Fibroblast of lung (primary cell): ENCODE measurements around the gene DIP2C. TPM values are rescaled to one million over a fixed set of nuclear protein-coding genes. Genes with fewer than 3 reads are reported as not detected.

ENCODE experiments used
- DNase-seq, 2 donors: peaks; one replicate each; pipeline versions ENCODE4 v3.0.0 to v3.0.0-alpha.2; 2010; ENCODE audit warnings: low read depth in 2 of 2
- H2AFZ ChIP-seq: 2 replicates; pipeline ENCODE4 v1.5.1; 2012; ENCODE audit warnings: low read length, control low read depth, inconsistent platforms
- H3K27ac ChIP-seq: 2 replicates; pipeline ENCODE4 v1.5.1; 2011; ENCODE audit warnings: low read length, control low read depth; ENCODE audit not compliant: insufficient read depth
- H3K27me3 ChIP-seq: 2 replicates; pipeline ENCODE4 v1.5.1; 2011; ENCODE audit warnings: mild to moderate bottlenecking, low read length; ENCODE audit not compliant: control insufficient read depth, insufficient read depth
- H3K36me3 ChIP-seq: 2 replicates; pipeline ENCODE4 v1.5.1; 2011; ENCODE audit warnings: low read length; ENCODE audit not compliant: control insufficient read depth, insufficient read depth
- H3K4me1 ChIP-seq: 2 replicates; pipeline ENCODE4 v1.5.1; 2011; ENCODE audit warnings: low read length; ENCODE audit not compliant: control insufficient read depth, insufficient read depth; ENCODE audit errors: extremely low read depth
- H3K4me2 ChIP-seq: 2 replicates; pipeline ENCODE4 v1.5.1; 2011; ENCODE audit warnings: low read length, control low read depth; ENCODE audit not compliant: insufficient read depth; ENCODE audit errors: extremely low read depth
- H3K4me3 ChIP-seq, 4 experiments: fragments of 200-600 bp in 1 of 4; sonication (generic) in 1 of 4; replicated peaks in 1 of 4; 2 replicates each; pipeline ENCODE4 v1.5.1; 2011 to 2016; ENCODE audit warnings: low read length in 4 of 4, low read depth in 3 of 4, mild to moderate bottlenecking in 3 of 4, control low read depth in 2 of 4, inconsistent platforms in 1 of 4, mixed read lengths in 1 of 4; ENCODE audit not compliant: insufficient read depth in 1 of 4; ENCODE audit errors: control extremely low read depth in 1 of 4
- H3K79me2 ChIP-seq: 2 replicates; pipeline ENCODE4 v1.5.1; 2012; ENCODE audit warnings: mild to moderate bottlenecking, low read length, inconsistent platforms; ENCODE audit not compliant: control insufficient read depth, insufficient read depth
- H3K9ac ChIP-seq: 2 replicates; pipeline ENCODE4 v1.5.1; 2011; ENCODE audit warnings: mild to moderate bottlenecking, low read length, control low read depth; ENCODE audit not compliant: insufficient read depth
- H3K9me3 ChIP-seq: 2 replicates; pipeline ENCODE4 v1.5.1; 2012; ENCODE audit warnings: low read depth, low read length; ENCODE audit not compliant: control insufficient read depth, insufficient read depth
- H4K20me1 ChIP-seq: 2 replicates; pipeline ENCODE4 v1.5.1; 2011; ENCODE audit warnings: low read length; ENCODE audit not compliant: control insufficient read depth, insufficient read depth; ENCODE audit errors: extremely low read depth
- EZH2 ChIP-seq: IDR thresholded peaks from 2 replicates; pipeline ENCODE4 v1.5.1; 2012; ENCODE audit warnings: low read length, control low read depth, mild to moderate bottlenecking; ENCODE audit errors: missing control alignments
- polyA plus RNA-seq, 2 donors: library from polyadenylated mRNA; depleted of rRNA in 1 of 2; stranded (reverse) in 1 of 2; unstranded in 1 of 2; fragments of >200 nt; gene quantifications; 2 replicates each; pipeline ENCODE4 v1.2.1, GENCODE V29; 2011 to 2012; ENCODE audit warnings: missing spikeins in 1 of 2
- total RNA-seq: library from RNA; depleted of rRNA; stranded (reverse); fragments of >200 nt; gene quantifications from 2 replicates; pipeline ENCODE4 v1.2.1, GENCODE V29; 2014
- TF ChIP-seq, protein P1 (sequence below), 2 donors: IDR thresholded peaks in 1 of 2; conservative IDR thresholded peaks in 1 of 2; 1 replicate in 1 of 2; 2 replicates in 1 of 2; pipeline ENCODE4 v1.5.1; 2011 to 2012; ENCODE audit warnings: low read length in 2 of 2, control low read depth in 1 of 2, inconsistent platforms in 1 of 2, low read depth in 1 of 2, mild to moderate bottlenecking in 1 of 2

The DIP2C gene
- total and polyA plus RNA-seq, 2 donors (not counting 1 experiment from before 2014, with no cell fraction given): 10.7 to 18.3 TPM

- no peak for TF ChIP-seq EZH2
- TF ChIP-seq, protein P1, sequence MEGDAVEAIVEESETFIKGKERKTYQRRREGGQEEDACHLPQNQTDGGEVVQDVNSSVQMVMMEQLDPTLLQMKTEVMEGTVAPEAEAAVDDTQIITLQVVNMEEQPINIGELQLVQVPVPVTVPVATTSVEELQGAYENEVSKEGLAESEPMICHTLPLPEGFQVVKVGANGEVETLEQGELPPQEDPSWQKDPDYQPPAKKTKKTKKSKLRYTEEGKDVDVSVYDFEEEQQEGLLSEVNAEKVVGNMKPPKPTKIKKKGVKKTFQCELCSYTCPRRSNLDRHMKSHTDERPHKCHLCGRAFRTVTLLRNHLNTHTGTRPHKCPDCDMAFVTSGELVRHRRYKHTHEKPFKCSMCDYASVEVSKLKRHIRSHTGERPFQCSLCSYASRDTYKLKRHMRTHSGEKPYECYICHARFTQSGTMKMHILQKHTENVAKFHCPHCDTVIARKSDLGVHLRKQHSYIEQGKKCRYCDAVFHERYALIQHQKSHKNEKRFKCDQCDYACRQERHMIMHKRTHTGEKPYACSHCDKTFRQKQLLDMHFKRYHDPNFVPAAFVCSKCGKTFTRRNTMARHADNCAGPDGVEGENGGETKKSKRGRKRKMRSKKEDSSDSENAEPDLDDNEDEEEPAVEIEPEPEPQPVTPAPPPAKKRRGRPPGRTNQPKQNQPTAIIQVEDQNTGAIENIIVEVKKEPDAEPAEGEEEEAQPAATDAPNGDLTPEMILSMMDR (conservative IDR thresholded peaks at IDR 0.05 in 1 of 2, IDR thresholded peaks at IDR 0.05 in 1 of 2; ENCODE audit: low read depth in 1 of 2, low read length in 2 of 2): no peak
- Histone ChIP-seq H2AFZ (no peak overlapping the region), H3K27me3 (no peaks in the 10 kb centered on the region), H3K27ac (no peak overlapping the region), H3K4me3 (no peak overlapping the region), H4K20me1 (no peaks in the 10 kb centered on the region), H3K9ac (no peak overlapping the region), H3K4me1 (no peaks in the 10 kb centered on the region), H3K79me2 (peaks cover 33% of the 10 kb centered on the region), H3K36me3 (no peaks in the 10 kb centered on the region), H3K4me2 (peak overlapping the region; percentile 52), H3K9me3 (no peaks in the 10 kb centered on the region)
- DNase-seq: no peak
Observed at GRCh38 chr10:605632-606325, 83.7 kb downstream of the DIP2C start.

DNA sequence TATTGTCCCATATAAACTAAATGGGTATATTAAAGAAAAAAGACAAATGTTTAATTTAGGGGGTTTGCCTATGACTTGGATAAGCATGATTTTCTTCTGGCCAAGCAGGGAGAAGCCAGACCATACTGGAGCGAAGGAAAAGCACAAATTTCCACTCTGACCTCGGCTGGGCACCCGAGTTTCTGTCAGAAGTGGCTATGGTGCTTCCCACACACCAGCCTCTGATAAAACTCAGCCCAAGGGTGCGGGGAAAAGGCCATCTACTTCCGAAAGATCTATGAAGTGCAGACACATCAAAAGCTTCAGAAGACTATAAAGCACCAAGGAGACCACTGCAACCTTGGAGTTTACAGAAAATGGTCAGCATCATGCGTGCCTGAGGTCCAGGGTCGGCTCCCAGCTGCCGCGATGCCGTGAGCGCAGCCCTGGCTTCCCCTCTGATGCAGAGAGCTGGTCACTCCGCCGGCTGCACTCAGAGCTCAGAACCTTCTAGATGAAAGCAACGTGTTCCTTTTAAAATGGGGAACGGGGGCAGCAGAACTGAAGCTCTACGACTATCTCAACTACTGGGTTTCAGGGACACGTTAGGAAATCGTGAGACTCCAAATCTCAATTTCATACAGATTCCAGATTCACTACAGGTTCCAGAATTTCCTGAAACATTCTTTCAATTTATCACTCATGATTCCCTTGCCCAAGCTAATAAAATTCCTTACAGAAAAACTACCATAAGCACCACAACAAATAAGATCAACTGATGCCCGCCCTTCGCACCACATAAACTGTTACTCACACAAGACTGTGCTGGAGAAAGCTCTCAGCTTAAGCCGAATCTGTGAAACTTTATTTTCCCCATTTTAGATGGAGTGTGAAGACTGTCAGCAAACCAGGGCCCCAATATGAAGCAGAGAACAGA, 84.5 kb downstream of the DIP2C start:
- H3K4me1 ChIP-seq: no peaks in the 10 kb centered on the region
- H3K9ac ChIP-seq: no peak overlapping the region
- peaks cover 36% of the 10 kb centered on the region for H3K79me2 ChIP-seq
- no peak overlapping the region for H3K4me3 ChIP-seq
- no peaks in the 10 kb centered on the region for H3K9me3 ChIP-seq
- H3K36me3 ChIP-seq: no peaks in the 10 kb centered on the region
- peak overlapping the region; percentile 52 for H3K4me2 ChIP-seq
- no peaks in the 10 kb centered on the region for H4K20me1 ChIP-seq
- DNase-seq: no peak
- no peak overlapping the region for H2AFZ ChIP-seq
- no peak overlapping the region for H3K27ac ChIP-seq
- no peak for TF ChIP-seq EZH2
- TF ChIP-seq, protein P1 (conservative IDR thresholded peaks at IDR 0.05 in 1 of 2, IDR thresholded peaks at IDR 0.05 in 1 of 2; ENCODE audit: low read depth in 1 of 2, low read length in 2 of 2): no peak
- no peaks in the 10 kb centered on the region for H3K27me3 ChIP-seq

DNA sequence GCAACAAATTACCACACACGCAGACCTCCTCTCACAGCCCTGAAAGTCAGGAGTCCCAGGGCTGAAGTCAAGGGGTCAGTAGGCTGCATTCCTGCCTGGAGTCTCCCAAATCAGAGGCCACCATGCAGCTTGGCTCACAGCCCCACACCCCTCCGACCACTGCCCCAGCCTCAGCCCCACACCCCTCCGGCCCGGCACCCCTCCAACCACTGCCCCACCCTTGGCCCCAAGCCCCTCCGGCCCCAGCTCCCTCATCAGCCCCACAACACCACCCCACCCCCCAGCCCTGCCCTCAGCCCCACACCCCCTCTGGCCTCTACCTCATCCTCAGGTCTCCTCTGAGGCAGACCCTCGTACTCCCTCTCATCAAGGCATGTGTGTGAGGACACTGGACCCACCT, 85.7 kb downstream of the DIP2C start:
- Histone ChIP-seq H4K20me1 (no peaks in the 10 kb centered on the region), H2AFZ (no peak overlapping the region), H3K4me3 (no peak overlapping the region), H3K9ac (no peak overlapping the region), H3K27me3 (no peaks in the 10 kb centered on the region), H3K36me3 (no peaks in the 10 kb centered on the region), H3K4me1 (peaks cover 7% of the 10 kb centered on the region), H3K27ac (no peak overlapping the region), H3K4me2 (no peak overlapping the region), H3K9me3 (no peaks in the 10 kb centered on the region), H3K79me2 (peaks cover 40% of the 10 kb centered on the region)
- TF ChIP-seq, protein P1 (conservative IDR thresholded peaks at IDR 0.05 in 1 of 2, IDR thresholded peaks at IDR 0.05 in 1 of 2; ENCODE audit: low read depth in 1 of 2, low read length in 2 of 2): no peak
- TF ChIP-seq EZH2: no peak
- no peak for DNase-seq
